H1 (cell line): ENCODE data around the gene TSPAN33. TPM values are rescaled to one million over a fixed set of nuclear protein-coding genes. Genes with fewer than 3 reads are reported as not detected.

ENCODE experiments used
- CTCF ChIA-PET: fragments of 300-600 bp; sonication (Branson Sonifier 250); formaldehyde crosslinking; loops from one replicate; lab custom pipeline; 2021; ENCODE audit not compliant: partially characterized antibody; lab: Charles Lee
- POLR2A ChIA-PET: fragments of 300-600 bp; sonication (Branson Sonifier 250); formaldehyde crosslinking; loops from one replicate; lab custom pipeline; 2021; ENCODE audit warnings: inconsistent platforms; ENCODE audit not compliant: partially characterized antibody; lab: Charles Lee
- DNase-seq, 2 experiments: peaks; one replicate each; pipeline versions ENCODE4 v3.0.0 to v3.0.0-alpha.2; 2010 to 2022; ENCODE audit warnings: low spot score in 2 of 2, low read depth in 1 of 2, mixed read lengths in 1 of 2
- FAIRE-seq: peaks from 2 replicates; lab custom pipeline; 2011; peaks lifted over from hg19 to GRCh38; lab: Jason Lieb, UNC
- H2AFZ ChIP-seq: 2 replicates; pipeline ENCODE4 v1.8.1; 2012; ENCODE audit warnings: low read length, inconsistent platforms
- H2AK5ac ChIP-seq: 2 replicates; pipeline ENCODE4 v1.6.1; 2013; ENCODE audit warnings: low read depth, low read length
- H2BK120ac ChIP-seq: replicated peaks from 2 replicates; pipeline ENCODE3; 2013; ENCODE audit warnings: low read depth, low read length, inconsistent platforms
- H2BK12ac ChIP-seq: 2 replicates; pipeline ENCODE4 v1.6.1; 2013; ENCODE audit warnings: low read depth, low read length
- H2BK15ac ChIP-seq: 2 replicates; pipeline ENCODE4 v1.6.1; 2013; ENCODE audit warnings: low read length
- H2BK20ac ChIP-seq: 2 replicates; pipeline ENCODE4 v1.6.1; 2013; ENCODE audit warnings: low read length
- H2BK5ac ChIP-seq: 2 replicates; pipeline ENCODE4 v1.6.1; 2013; ENCODE audit warnings: low read depth, low read length
- H3K14ac ChIP-seq: 2 replicates; pipeline ENCODE4 v1.6.1; 2013; ENCODE audit warnings: inconsistent platforms; ENCODE audit not compliant: insufficient read length
- H3K18ac ChIP-seq: 2 replicates; pipeline ENCODE4 v1.6.1; 2013; ENCODE audit warnings: low read length; ENCODE audit errors: extremely low read depth
- H3K23ac ChIP-seq: 2 replicates; pipeline ENCODE4 v1.6.1; 2013; ENCODE audit warnings: inconsistent platforms; ENCODE audit not compliant: insufficient read length
- H3K23me2 ChIP-seq: 2 replicates; pipeline ENCODE4 v1.6.1; 2013; ENCODE audit warnings: low read depth, low read length
- H3K27ac ChIP-seq: 2 replicates; pipeline ENCODE4 v1.6.1; 2011; ENCODE audit warnings: low read depth, low read length, inconsistent platforms
- H3K27me3 ChIP-seq, 4 experiments: replicated peaks in 1 of 4; 1 replicate in 1 of 4; 2 replicates in 3 of 4; pipeline versions ENCODE4 v1.6.1 to v1.8.1; 2011 to 2013; ENCODE audit warnings: low read length in 3 of 4, mild to moderate bottlenecking in 3 of 4, inconsistent platforms in 2 of 4, mixed read lengths in 2 of 4, moderate library complexity in 1 of 4; ENCODE audit not compliant: control insufficient read depth in 3 of 4, insufficient read depth in 3 of 4; ENCODE audit errors: extremely low read depth in 1 of 4
- H3K36me3 ChIP-seq, 4 experiments: 2 replicates each; pipeline versions ENCODE4 v1.6.1 to v1.8.1; 2011 to 2013; ENCODE audit warnings: mild to moderate bottlenecking in 4 of 4, low read length in 3 of 4, moderate library complexity in 2 of 4, control low read depth in 1 of 4, inconsistent platforms in 1 of 4; ENCODE audit not compliant: insufficient read depth in 4 of 4, control insufficient read depth in 2 of 4
- H3K4ac ChIP-seq: replicated peaks from 2 replicates; pipeline ENCODE3; 2013; ENCODE audit warnings: low read length, low read depth, mixed read lengths, inconsistent platforms; ENCODE audit not compliant: insufficient read length
- H3K4me1 ChIP-seq, 4 experiments: replicated peaks in 1 of 4; 1 replicate in 1 of 4; 2 replicates in 3 of 4; pipeline versions ENCODE4 v1.6.1 to v1.8.1; 2011 to 2013; ENCODE audit warnings: low read length in 3 of 4, inconsistent platforms in 2 of 4, mixed read lengths in 1 of 4; ENCODE audit not compliant: insufficient read depth in 4 of 4, control insufficient read depth in 3 of 4
- H3K4me2 ChIP-seq, 2 experiments: 2 replicates each; pipeline versions ENCODE4 v1.6.1 to v1.8.1; 2011 to 2013; ENCODE audit warnings: low read depth in 2 of 2, low read length in 2 of 2, control low read depth in 1 of 2, inconsistent platforms in 1 of 2, mild to moderate bottlenecking in 1 of 2; ENCODE audit not compliant: insufficient read depth in 1 of 2
- H3K4me3 ChIP-seq, 4 experiments: fragments of 200-600, 300-600 bp in 1 of 4; sonication (generic), shearing (Covaris generic), sonication (Bioruptor Twin) in 1 of 4; 2 replicates each; pipeline versions ENCODE4 v1.5.1 to v1.8.1; 2011 to 2016; ENCODE audit warnings: low read length in 4 of 4, low read depth in 3 of 4, control low read depth in 2 of 4, inconsistent platforms in 2 of 4, mild to moderate bottlenecking in 2 of 4, mixed read lengths in 1 of 4, moderate library complexity in 1 of 4; ENCODE audit not compliant: insufficient read depth in 2 of 4; ENCODE audit errors: extremely low read depth in 1 of 4
- H3K56ac ChIP-seq: replicated peaks from 2 replicates; pipeline ENCODE3; 2013; ENCODE audit warnings: low read depth, mild to moderate bottlenecking, mixed read lengths, low read length, inconsistent platforms; ENCODE audit not compliant: insufficient read length
- H3K79me1 ChIP-seq: 2 replicates; pipeline ENCODE4 v1.6.1; 2013; ENCODE audit warnings: low read depth, low read length, control low read depth
- H3K79me2 ChIP-seq, 2 experiments: 2 replicates each; pipeline versions ENCODE4 v1.6.1 to v1.8.1; 2012 to 2013; ENCODE audit warnings: low read length in 2 of 2, mild to moderate bottlenecking in 2 of 2, inconsistent platforms in 1 of 2; ENCODE audit not compliant: insufficient read depth in 2 of 2, control insufficient read depth in 1 of 2
- H3K9ac ChIP-seq, 4 experiments: replicated peaks in 1 of 4; 1 replicate in 1 of 4; 2 replicates in 3 of 4; pipeline versions ENCODE4 v1.6.1 to v1.8.1; 2011 to 2013; ENCODE audit warnings: low read depth in 3 of 4, low read length in 3 of 4, control low read depth in 2 of 4, mild to moderate bottlenecking in 2 of 4, moderate library complexity in 2 of 4, inconsistent platforms in 1 of 4; ENCODE audit errors: extremely low read depth in 1 of 4
- H3K9me3 ChIP-seq, 2 experiments: 2 replicates each; pipeline versions ENCODE4 v1.6.1 to v1.8.1; 2012 to 2013; ENCODE audit warnings: mild to moderate bottlenecking in 2 of 2, moderate library complexity in 2 of 2, control low read depth in 1 of 2, inconsistent platforms in 1 of 2, low read depth in 1 of 2, low read length in 1 of 2, mixed read lengths in 1 of 2; ENCODE audit not compliant: insufficient read depth in 2 of 2
- H4K20me1 ChIP-seq, 2 experiments: replicated peaks in 1 of 2; 2 replicates each; pipeline versions ENCODE3 to v1.8.1; 2011 to 2013; ENCODE audit warnings: inconsistent platforms in 2 of 2, low read length in 2 of 2, mild to moderate bottlenecking in 1 of 2; ENCODE audit not compliant: insufficient read depth in 2 of 2, control insufficient read depth in 1 of 2
- H4K5ac ChIP-seq: 2 replicates; pipeline ENCODE4 v1.6.1; 2013; ENCODE audit warnings: low read length, low read depth, mixed read lengths, inconsistent platforms; ENCODE audit not compliant: insufficient read length
- H4K8ac ChIP-seq: 2 replicates; pipeline ENCODE4 v1.8.0; 2013; ENCODE audit warnings: mild to moderate bottlenecking, moderate library complexity, low read length, inconsistent platforms; ENCODE audit not compliant: insufficient read depth; ENCODE audit errors: extremely low read depth
- H4K91ac ChIP-seq: replicated peaks from 2 replicates; pipeline ENCODE3; 2013; ENCODE audit warnings: low read length, mixed read lengths, inconsistent platforms; ENCODE audit not compliant: insufficient read length
- ASH2L ChIP-seq: fragments of 200-600, 300-600 bp; sonication (generic); IDR thresholded peaks from one replicate; pipeline ENCODE4 v1.7.1; 2017; ENCODE audit warnings: low read length
- CEBPB ChIP-seq: IDR thresholded peaks from 2 replicates; pipeline ENCODE4 v1.6.1; 2012; ENCODE audit warnings: low read depth, low read length
- CHD1 ChIP-seq: IDR thresholded peaks from 2 replicates; pipeline ENCODE4 v1.6.1; 2012; ENCODE audit warnings: low read depth, low read length, improper control_type of control experiment
- KDM4A ChIP-seq: IDR thresholded peaks from one replicate; pipeline ENCODE4 v1.7.1; 2012; ENCODE audit warnings: low read depth, mild to moderate bottlenecking, moderate library complexity, low read length, inconsistent platforms; ENCODE audit not compliant: severe bottlenecking
- NANOG ChIP-seq: IDR thresholded peaks from 2 replicates; pipeline ENCODE4 v1.6.1; 2011; ENCODE audit warnings: low read length, low read depth, mild to moderate bottlenecking, inconsistent platforms; ENCODE audit not compliant: insufficient read depth, poor library complexity, severe bottlenecking
- SAP30 ChIP-seq: fragments of 300-600 bp; sonication (generic); IDR thresholded peaks from 2 replicates; pipeline ENCODE4 v1.7.1; 2012; ENCODE audit warnings: low read length, moderate library complexity, mild to moderate bottlenecking, inconsistent platforms; ENCODE audit not compliant: insufficient read depth, insufficient replicate concordance
- WGBS, 2 experiments: shearing (Covaris generic) in 1 of 2; methylation state at CpG; one replicate each; pipeline versions ENCODE4 v1.1.6 to v1.1.7; 2013 to 2015; ENCODE audit warnings: low lambda C conversion rate in 2 of 2, mixed read lengths in 2 of 2, inconsistent platforms in 1 of 2, low coverage in 1 of 2, missing lambda C conversion rate in 1 of 2; ENCODE audit not compliant: insufficient replicate concordance in 2 of 2, insufficient coverage in 1 of 2, insufficient read length in 1 of 2; ENCODE audit errors: extremely low coverage in 1 of 2, missing lambda C conversion rate in 1 of 2; 5-methylcytosine and 5-hydroxymethylcytosine counted together
- polyA plus RNA-seq, 7 experiments: library from polyadenylated mRNA; depleted of rRNA in 3 of 7; stranded (reverse) in 5 of 7; unstranded in 2 of 7; fragments of >200 nt in 5 of 7; fragments of 200-250 nt in 2 of 7; gene quantifications; 1 replicate in 5 of 7; 2 replicates in 1 of 7; 4 replicates in 1 of 7; pipeline versions ENCODE4 v1.2.1 to v1.2.3, GENCODE V29; 2011 to 2013; ENCODE audit warnings: missing spikeins in 2 of 7, mixed read lengths in 2 of 7
- total RNA-seq: library from RNA; stranded (reverse); fragmentation: NEBNext Ultra II Directional; extraction: Animal tissue kit (Norgen Biotek cat#: 25700); gene quantifications from 2 replicates; pipeline ENCODE4 v1.2.1, GENCODE V29; 2021
- TF ChIP-seq, protein P1 (sequence below): IDR thresholded peaks from 2 replicates; pipeline ENCODE4 v1.6.1; 2011; ENCODE audit warnings: low read depth, mild to moderate bottlenecking, low read length; ENCODE audit not compliant: insufficient read depth
- TF ChIP-seq, protein P2 (sequence below): IDR thresholded peaks from 2 replicates; pipeline ENCODE4 v1.6.1; 2012; ENCODE audit warnings: inconsistent platforms

TSPAN33 gene
- total and polyA plus RNA-seq, 2 of the 8 experiments (the other 6 are each of a cell fraction or from before 2014, with no cell fraction given), result 42.8 to 47.1 TPM

DNA sequence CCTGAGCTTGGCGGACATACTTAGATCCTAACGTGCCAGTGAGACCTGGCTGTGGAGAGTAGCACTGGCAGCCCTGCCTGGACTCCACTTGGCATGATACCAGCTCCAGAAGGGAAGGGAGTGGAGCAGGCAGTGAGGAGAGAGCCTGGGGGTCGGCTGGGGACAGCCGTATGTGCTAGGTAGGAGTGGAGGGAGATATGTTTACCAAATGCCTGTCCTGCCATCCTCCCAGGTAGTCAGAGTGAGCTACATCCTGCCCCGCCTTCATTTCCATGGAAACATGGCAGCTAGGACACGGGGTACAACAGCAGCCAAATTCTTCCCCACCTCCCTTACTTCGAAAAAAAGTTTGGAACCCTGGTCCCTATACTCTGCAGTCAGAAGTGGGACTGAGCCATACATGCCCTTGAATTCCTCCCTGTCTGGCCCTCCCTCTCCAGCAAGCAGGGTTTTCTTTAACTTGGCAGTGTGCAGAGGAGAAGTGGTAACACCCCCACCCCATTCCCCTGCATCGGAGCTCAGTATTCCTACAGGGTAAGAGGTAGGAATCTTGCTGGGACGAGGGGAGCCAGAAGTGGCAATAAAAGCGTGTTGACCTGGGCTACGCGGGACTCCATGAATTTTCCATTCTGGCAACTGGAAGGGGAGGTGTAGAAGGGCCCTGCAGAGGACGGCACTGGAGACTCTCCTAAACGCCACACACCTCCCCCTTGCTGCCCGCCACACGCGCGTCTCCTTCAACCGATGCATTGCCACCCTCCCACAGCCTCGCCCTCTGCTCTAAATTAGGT lies 23.9 kb downstream of the TSPAN33 start:
- Histone ChIP-seq H3K14ac (no peak overlapping the region), H2AK5ac (no peak overlapping the region), H2BK20ac (no peak overlapping the region), H3K23me2 (peaks cover 8% of the 10 kb centered on the region), H3K27me3 (no peaks in the 10 kb centered on the region; a peak in 1 of 7 replicates), H3K18ac (peak overlapping the region; percentile 73), H3K9me3 (no peaks in the 10 kb centered on the region), H3K4me3 (peak overlapping the region; percentile 26 to 62 (median 50)), H3K9ac (peak overlapping the region; percentile 40 to 81 (median 60)), H3K27ac (peak overlapping the region; percentile 84), H4K91ac (peak overlapping the region; percentile 58), H3K56ac (peak overlapping the region; percentile 17), H3K36me3 (peaks cover 0 to 3% (median 0%) of the 10 kb centered on the region in 4 experiments; a peak in 3 of 8 replicates), H4K8ac (peak overlapping the region; percentile 97; the same call in 1 of the 2 replicates), H3K4ac (no peak overlapping the region), H3K4me2 (peak overlapping the region; percentile 76 to 77), H2BK120ac (peak overlapping the region; percentile 65), H4K20me1 (no peaks in the 10 kb centered on the region), H2BK5ac (peak overlapping the region; percentile 87), H3K79me2 (no peaks in the 10 kb centered on the region), H2BK12ac (peak overlapping the region; percentile 92), H2BK15ac (peak overlapping the region; percentile 85), H2AFZ (peak overlapping the region; percentile 48; the same call in 1 of the 2 replicates), H3K4me1 (peaks cover 10 to 17% (median 12%) of the 10 kb centered on the region in 4 experiments), H3K79me1 (no peaks in the 10 kb centered on the region), H4K5ac (peak overlapping the region; percentile 70), H3K23ac (no peak overlapping the region)
- CTCF ChIA-PET, result interaction anchor here (0.6 to 19.3 kb wide), 13 partner anchors 11 to 162 kb away, joined by 3 to 258 read pairs (median 4); no protein-coding TSS in a partner anchor
- WGBS, 2 experiments, result 30% methylated on average over 20 of the region's 20 CpGs; no CpG with 5 or more reads in 1 of the 2 experiments
- POLR2A ChIA-PET, result interaction anchor here (0.7 to 6.4 kb wide), 23 partner anchors 9 to 337 kb away, joined by 3 to 116 read pairs (median 6); partner anchors contain the start of genes SMO, STRIP2, TNPO3 and TSPAN33
- no peak for FAIRE-seq
- DNase-seq, result peak in 1 of 2 experiments; percentile 58
- TF ChIP-seq SAP30, result no peak
- no peak for TF ChIP-seq CEBPB
- TF ChIP-seq NANOG, result no peak
- TF ChIP-seq, protein P1, sequence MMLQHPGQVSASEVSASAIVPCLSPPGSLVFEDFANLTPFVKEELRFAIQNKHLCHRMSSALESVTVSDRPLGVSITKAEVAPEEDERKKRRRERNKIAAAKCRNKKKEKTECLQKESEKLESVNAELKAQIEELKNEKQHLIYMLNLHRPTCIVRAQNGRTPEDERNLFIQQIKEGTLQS, result no peak
- TF ChIP-seq KDM4A, result no peak
- TF ChIP-seq, protein P2, sequence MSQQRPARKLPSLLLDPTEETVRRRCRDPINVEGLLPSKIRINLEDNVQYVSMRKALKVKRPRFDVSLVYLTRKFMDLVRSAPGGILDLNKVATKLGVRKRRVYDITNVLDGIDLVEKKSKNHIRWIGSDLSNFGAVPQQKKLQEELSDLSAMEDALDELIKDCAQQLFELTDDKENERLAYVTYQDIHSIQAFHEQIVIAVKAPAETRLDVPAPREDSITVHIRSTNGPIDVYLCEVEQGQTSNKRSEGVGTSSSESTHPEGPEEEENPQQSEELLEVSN, result no peak
- no peak for TF ChIP-seq CHD1
- TF ChIP-seq ASH2L, result no peak
